Right lung (tissue), 5 donors: ENCODE data around the gene CFAP58. TPM values are rescaled to one million over a fixed set of nuclear protein-coding genes. Genes with fewer than 3 reads are reported as not detected.

Experiments
- DNase-seq, 2 donors: peaks; one replicate each; pipeline ENCODE4 v3.0.0-alpha.2; 2013
- polyA plus RNA-seq, 5 donors: library from polyadenylated mRNA; unstranded; fragments of 120-200 nt; gene quantifications; one replicate each; pipeline versions ENCODE4 v1.2.1 to v1.2.3, GENCODE V29; 2013; ENCODE audit warnings: inconsistent platforms in 1 of 5, low replicate concordance in 1 of 5; ENCODE audit not compliant: insufficient read length in 5 of 5, insufficient read depth in 1 of 5

The CFAP58 gene
- polyA plus RNA-seq, 5 donors = 1.6 to 2.9 (median 1.6) TPM

DNA sequence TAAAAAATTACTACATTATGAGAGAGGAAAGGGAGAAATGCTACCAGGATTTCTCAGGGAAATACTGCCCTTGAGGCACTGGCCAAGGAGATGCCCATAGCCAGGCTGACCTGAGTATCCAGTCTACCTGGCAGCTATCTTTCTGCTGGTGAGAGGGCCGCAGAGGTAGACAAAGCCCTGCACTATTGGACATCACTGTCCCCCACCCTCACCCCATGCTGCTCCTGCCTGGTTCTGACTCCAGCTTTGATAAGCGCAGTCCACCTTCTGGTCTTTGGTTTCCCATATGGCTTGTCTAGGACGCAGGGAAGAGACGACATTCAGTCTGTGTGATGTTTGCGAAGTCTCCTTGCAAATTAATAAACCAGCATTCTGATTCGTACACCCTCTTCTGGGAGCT is 19.1 kb upstream of the CFAP58 start:
- DNase-seq = no peak

DNA sequence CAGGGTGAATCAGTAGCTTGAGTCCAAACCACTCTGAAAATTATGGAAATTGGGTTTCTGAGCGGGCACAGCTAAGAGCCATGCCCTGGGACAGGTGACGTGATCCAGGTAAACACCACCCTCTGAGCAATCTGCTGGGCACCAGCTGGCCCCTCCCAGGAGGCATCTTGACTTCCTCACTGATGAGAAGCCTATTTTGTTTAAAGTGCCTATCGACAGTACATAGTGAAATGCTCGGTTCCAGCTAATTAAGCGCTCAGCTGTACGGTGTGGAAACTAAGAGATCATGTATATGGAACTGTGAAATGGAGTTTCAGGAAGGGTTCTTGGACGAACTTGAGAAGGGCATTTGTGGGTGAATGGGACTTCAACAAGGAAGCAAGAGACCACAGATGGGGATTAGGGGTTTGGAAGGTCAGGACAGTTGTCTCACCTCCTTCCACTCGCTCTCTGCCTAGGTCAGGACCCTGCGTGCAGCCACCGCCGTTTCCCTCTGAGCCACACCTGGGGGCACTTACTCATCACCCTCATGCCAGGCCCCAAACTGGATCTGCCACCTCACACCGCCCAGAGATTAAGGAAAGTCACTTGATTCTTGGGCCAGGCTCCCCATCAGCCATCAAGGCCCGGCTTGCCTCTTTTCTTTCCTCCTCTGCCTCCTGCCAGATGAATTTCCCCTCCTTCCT is 18.5 kb upstream of the CFAP58 start:
- DNase-seq = no peak

DNA sequence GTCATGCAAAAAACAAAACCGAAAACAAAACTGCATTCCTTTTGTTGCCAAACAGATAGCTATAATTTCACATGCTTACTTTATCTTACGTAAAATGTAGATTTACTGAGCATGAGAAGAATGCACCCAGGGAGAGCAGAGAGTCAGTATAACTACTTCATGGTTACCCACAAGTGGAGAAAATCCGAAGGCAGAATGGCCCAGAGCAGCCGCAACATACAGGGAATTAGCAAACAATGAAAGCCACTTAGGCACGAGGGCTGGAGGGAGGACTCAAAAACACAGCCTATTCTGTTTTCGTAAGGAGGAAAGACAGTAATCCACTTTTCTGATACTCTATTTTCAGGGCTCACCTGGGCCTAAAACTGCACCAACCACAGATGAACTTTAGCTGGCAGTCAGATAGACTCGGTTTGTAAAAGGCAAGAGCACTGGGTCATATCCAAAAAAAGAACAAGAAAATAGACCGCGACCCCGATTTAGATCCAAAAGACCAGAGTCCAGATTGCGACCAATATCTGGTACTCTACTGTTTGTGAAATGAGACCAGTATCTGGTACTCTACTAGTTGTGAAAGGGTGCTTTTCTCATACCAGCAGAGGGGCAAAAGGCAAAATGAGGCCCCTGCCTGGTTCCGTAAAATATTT is 16.7 kb upstream of the CFAP58 start:
- DNase-seq = peak; percentile 45 to 46

DNA sequence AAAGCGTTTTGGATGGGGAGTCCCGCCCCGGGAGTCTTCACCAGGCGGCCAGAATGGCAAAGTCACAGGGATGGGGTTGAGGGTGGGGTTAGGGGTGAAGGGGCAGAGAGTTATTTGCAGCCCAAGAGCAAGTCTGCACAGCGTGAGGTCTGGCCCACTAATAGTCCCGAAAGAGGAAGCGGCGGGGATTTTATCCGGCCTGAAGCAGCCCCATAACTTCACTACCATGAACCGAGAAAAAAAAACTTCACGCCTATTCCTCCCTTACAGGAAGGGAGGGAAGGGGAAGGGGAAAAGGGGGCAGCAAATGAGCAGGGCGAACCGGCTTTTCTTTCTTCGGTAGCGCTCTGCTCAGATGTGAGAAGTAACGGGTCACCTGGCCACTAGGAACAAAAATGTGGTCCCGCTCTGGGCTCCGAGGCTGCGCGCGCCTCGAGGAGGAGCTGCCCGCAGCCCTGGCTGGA is 16.1 kb upstream of the CFAP58 start:
- peak in 1 of 2 donors; percentile 45 for DNase-seq

DNA sequence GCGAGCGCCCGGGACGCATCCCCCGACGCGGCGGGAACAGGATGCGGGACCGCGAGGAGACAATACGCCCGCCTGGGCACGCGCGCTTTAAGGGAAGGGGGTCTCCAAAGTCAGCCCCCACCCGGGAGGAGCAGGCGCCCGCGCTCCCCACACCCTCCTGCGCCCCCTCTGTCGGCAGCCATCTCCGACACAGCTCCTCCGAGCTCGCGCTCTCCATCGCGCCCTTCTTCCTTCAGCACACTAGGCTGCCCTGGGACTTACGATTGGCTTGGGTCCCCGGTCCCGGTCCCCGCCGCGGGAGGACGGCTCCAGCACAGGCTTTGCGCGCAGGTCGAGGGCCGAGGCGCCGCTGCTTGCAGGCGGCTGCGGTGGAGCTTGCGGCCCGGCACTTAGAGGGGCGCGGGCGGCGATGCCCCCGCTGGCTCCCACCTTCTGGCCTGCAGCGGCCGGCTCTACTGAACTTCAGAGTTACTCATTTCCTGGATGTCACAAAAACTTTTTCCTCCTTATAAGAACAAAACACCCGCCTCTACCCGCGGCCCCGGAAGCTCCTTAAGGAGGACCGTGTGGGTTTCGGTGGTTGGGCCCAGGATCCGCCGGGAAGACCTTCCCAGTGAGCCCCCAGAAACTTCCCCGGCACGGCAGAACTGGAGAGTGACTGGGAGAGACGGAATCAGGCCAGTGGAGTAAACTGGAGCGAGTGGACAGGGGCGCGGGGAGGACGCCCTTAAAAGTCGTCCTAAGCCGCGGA is 15.5 kb upstream of the CFAP58 start, which contains the start of gene ITPRIP:
ITPRIP (minus strand) TSS at position 481 of the 751 bp plus-strand sequence. CDS start 22,414 bp downstream, outside the sequence.
- DNase-seq = peak; percentile 89 to 90

DNA sequence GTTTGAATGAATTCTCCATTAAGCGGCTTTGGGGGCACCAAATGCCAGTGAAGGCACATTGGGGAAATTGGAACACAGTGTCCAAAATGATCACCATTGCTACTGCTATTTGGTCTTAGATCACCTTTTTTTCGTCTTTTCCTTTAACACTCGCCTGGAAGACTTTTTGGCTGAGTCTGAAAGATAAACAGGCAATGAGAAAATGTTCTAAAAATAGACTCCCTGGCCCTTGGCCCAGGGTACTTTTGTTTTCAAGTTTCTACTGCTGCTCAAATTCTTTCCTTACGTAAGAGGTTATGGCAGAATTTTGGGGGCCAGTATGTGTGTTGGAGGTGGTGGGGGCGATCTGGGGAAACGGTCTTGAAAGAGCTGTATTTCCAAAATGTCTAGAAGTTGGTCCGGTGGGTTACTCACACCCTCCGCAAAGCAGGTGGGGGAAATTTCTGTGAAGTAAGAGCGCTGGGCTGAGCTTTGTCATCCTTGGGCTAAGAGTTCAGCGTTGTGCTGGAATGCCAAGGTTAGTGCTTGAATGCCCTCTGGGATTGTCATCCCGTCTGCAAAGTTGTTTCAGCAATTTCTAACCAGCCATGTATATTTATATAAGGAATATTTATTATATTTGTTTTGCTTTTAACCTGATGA is 14.0 kb upstream of the CFAP58 start:
- DNase-seq = peak; percentile 92 to 94

DNA sequence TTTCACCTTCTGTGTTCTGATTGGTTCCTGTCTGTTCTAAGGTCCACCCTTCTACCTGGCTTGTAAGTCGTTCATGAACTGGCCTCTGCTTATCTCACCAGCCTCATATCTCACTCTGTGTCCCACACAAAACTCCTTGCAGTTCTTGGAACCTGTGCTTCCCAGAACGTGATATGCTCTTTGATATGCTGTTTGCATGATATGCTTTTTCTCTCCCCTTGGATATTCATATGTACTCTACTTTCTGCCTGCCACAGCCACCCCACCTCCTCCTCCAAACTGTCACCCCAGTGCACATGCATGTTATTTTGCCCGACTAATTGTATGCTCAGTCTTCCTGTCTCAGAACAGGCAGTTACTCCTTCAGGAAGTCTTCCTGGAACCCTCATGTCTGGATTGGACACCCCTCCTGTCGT is 13.5 kb upstream of the CFAP58 start:
- DNase-seq = no peak

DNA sequence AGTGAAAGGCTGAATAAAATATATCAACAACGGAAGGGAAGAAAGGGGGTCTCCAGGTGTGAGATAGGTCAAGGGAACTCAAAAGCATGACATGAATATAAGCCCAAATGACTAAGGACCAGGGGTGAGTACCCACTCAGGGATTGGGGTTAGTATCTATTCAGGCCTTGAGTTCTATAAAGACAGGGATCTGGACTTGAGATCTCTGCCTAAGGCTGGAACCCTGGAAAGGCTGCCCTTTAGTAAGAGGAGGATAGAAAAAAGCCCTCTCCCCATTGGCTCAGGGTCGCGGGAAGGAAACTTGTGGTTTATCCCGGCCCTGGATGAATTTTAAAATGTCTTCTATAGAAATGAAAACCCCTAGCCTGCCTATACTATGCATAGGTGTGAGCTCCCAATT is 13.0 kb upstream of the CFAP58 start:
- DNase-seq = no peak

DNA sequence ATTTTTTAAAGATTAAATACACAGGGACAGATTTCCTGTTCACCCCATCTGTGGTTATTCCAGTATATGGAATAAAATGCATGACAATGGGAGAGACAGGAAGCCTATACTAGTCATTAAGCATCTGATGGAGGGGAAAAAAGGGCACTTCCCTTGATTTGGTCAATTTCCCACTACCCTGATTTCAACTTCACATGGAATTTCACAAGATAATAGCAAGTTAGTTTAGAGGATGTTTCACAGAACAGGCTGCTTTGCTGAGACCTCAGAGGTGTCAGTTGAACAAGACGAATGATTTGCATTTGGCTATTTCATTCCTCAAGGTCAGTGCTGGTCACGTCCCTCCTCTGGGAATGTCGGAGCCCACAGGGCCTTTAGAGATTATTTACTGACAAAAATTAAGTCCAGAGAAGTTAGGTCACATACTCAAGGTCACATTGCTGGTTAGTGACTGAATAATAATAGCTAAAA is 10.7 kb upstream of the CFAP58 start:
- no peak for DNase-seq

DNA sequence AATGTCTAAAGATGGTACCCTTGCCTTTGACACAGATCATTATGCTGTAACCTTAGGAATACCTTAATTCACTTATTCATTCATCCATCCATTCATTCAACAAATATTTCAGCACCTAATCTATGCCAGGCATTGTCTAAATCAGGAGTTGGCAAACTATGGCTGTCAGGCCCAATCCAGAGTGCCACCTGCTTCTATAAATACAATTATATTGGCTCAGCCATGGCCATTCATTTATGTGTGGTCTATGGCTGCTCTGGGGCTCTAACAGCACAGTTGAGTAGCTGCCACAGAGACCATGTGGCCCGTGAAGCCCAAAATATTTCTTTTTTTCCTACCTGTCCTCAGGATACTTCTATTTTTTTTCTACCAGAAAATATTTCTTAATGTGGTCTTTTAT is 9.4 kb upstream of the CFAP58 start:
- DNase-seq = no peak

DNA sequence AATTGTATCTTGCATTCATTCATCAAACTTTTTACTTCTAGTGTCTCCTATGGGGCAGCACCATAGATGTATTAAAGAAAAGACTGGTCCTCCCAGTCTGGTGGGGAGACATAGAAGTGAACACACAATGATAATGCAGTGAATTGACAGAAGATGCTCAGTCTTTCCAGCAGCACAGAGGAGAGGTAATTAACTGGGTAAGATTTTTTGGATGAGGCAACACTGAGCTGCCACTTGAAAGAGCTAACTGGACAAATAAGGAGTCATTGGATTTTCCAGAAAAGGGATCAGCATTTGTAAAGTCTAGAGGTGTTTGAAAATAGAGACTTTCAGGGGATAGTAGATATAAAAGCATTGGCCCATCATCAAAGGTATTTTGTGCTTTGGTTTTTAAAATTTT is 8.1 kb upstream of the CFAP58 start:
- no peak for DNase-seq

DNA sequence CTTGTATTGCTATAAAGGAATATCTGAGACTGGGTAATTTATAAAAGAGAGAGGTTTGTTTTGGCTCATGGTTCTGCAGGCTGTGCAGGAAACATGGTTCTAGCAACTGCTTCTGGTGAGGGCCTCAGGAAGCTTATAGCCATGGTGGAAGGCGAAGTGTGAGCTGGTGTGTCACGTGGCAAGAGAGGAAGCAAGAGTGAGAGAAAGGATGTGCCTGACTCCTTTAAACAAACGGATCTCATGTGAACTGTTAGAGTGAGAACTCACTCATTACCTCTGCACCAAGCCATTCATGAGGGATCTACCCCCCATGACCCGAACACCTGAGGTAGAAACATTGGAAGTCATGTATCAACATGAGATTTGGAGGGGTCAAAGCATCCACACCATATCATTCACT is 7.7 kb upstream of the CFAP58 start:
- no peak for DNase-seq

DNA sequence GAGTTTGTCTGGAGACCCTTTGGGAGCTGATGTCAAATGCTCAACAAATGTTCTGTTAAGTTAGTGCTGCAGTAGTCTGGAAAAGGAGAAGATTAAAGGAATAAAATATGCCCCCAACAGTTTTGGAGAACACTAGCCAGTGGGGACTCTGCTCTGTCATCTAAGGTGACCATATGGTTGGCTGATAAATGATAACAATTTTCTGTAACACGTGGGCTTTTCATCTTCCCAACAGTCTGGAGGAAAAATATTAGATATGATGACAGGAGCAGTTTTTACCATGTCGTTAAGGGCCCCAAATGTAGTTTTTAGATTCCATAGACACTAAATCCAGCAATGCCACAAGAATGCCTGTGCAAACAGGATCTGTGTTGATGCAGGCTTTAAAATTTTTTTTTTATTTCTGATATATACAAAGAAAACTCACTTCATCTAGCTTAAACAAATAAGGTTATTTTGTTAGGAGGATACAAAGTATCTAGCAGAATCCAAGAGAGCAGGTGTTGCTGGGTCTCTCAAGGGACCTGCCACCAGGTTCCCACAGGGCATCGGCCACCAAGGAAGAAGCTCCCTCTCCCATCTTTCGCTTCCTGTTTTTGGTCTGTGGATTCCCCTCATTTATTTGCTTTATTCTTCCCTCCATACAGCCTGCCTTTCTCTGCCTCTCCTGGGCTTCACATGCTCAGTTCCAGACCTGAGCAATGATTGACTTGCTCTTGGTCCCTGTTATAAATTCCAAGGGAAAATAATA is 6.2 kb upstream of the CFAP58 start:
- no peak for DNase-seq

DNA sequence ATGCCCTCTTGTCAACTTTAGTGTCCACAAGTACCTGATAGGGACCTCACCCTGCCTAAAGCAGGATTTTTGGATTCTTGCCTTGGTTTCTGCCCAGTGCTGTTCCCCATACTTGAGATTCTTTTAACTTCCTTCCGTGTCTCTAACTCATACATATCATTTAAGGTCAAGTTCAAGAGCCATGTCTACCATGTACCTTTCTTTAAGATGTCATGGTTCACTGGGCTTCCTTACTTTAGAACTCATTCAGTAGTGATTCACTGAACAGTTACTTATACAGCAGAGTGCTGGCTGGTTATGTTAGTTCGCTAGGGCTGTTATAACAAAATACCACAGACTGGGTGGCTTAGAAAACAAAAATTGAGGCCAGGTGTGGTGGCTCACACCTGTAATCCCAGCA is 5.0 kb upstream of the CFAP58 start:
- no peak for DNase-seq

DNA sequence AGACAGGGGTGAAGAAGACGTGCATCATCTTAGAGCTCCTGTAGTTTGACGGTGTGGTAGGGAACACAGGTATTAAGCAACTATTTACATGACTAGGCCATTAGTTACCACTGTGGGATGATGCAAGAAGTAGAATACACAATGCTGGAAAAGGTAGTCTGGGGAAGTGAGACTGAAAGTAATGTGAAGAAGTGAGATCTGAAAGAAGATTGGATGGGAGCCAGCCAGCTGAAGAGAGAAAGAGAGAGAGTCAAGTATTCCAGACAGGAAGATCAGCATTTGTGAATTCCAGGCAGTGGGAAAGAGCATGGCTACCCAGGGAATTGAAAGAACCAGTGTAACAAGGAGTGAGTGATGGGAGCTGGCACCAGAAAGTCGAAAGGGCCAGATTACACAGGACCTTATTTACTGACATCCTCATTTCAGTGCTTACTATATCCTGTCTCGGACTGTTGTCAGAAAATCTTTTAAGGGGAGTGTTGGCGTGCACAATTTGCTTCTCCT is 4.0 kb upstream of the CFAP58 start:
- DNase-seq = peak in 1 of 2 donors; percentile 51

DNA sequence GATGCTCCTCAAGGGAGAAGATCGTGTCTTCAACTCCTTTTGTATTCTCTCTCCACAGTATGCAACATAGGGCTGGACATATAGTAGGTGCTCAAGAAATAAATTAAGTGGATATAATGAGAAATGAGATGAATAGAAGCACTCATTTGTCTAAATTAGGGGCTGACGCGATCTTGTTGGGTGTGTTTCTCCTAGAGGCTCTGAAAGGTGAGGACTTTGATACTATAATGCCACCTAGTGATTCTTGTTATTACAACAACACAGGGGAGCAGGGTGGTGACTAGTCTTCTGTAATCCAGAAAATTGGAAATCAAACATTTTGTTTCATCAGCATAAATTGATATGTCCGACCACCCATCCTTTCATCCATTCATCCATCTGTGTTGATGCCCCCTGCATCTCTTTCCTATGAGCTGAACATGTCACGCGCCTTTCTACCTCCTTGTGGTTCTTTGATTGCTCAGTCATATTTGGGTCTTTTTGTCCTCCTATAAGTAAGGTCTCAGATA is 3.5 kb upstream of the CFAP58 start:
- DNase-seq = peak; percentile 54 to 55

DNA sequence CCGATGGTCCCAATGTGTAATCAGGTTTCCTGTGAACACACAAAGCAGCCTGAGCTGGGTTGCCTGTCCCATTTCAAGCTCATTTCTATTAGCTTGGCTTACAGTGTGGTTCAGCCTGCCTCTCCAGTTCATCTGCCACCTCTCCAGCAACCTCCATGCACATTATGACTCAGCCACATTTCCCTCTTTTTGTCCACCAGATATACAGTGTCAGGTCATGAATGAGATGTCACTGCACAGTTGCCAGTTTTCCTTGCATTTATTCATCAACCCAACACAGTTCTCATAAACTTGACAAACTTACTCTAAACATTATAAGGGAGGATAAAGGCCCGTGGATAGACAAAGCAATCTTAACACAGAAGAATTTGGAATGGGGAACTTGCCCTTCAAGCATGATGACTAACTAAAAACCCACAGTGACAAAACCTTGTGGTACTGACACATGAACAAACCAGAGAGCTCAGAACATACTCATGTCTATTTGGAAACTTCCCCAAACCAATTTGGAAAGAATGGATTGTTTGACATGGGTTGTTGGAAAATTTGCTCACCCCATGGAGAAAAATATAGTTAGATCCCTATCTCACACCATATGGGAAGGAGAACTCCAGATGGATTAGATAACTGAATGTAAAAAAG is 2.5 kb upstream of the CFAP58 start:
- DNase-seq = no peak

DNA sequence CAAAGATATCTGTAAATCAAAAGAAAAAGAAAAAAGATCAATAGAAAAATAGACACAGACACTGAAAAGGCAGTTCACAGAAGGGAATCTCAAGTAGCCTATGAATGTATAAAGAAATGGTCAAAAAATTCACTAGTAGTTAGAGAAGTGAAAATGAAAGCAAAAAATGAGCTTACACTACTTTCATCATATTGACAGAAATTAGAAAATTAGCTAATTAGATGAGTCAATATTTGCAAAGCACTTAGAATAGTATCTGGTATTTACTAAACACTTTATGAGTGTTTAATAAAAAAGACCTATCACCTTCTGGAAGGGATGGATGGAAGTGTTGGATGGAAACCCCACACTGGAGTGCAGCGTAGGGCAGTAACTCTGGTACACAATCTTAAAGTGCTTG is 1.7 kb upstream of the CFAP58 start:
- DNase-seq = no peak

DNA sequence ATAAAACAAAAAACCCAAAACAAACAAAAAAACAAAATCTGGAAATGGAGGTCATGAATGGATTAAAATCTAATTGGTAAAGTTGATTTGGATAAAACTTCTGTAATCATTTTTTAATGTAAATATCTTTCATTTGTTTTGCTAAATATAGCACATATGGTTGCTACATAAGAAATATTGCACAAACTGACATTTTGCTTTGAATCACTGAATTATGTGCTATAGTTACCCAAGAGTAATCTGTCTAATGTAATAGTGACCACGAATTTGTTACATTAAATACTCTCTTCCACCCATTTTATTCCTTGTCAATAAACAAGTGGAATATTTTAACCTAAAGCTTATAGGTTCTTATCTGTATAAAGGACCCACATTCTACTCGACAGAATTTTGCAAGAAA is 6.2 kb downstream of the CFAP58 start:
- DNase-seq = no peak

DNA sequence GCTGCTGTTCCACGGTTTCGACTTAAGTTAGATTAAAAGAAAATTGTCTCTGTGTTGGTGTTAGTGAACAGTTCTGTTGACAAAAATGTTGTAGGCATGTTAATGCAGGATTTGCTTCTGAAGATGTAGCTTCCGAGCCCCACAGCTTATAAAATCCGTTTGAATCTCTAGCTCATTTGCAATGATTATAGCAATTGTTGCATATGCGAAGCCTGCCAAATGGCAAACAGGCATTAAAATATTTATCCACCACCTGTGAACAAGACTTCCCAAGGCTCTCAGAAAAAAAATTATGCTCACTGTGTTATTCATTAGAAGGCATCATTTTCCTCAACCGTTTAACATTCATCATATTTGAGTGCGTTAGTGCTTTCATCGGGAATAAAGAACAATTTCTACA is 14.3 kb downstream of the CFAP58 start:
- no peak for DNase-seq
